Spinal cord (tissue), 10 donors: Measurements from ENCODE around the gene YPEL2. TPM values are rescaled to one million over a fixed set of nuclear protein-coding genes. Genes with fewer than 3 reads are reported as not detected.
A peak's percentile ranks its signal among the peaks of the same experiment; 100 is the strongest.

Experiments
- DNase-seq, 6 donors: peaks; one replicate each; pipeline versions ENCODE4 v3.0.0 to v3.0.0-alpha.2; 2013 to 2015; ENCODE audit warnings: low spot score in 6 of 6, low read depth in 4 of 6
- H3K27ac ChIP-seq: one replicate; pipeline ENCODE4 v1.5.1; 2013; ENCODE audit warnings: low read depth, low read length, control low read depth
- H3K27me3 ChIP-seq: one replicate; pipeline ENCODE4 v1.6.1; 2013; ENCODE audit warnings: low read length; ENCODE audit not compliant: control insufficient read depth, insufficient read depth
- H3K36me3 ChIP-seq: one replicate; pipeline ENCODE4 v1.6.1; 2013; ENCODE audit warnings: low read length; ENCODE audit not compliant: control insufficient read depth, insufficient read depth
- H3K4me1 ChIP-seq: one replicate; pipeline ENCODE4 v1.6.1; 2013; ENCODE audit warnings: low read length; ENCODE audit not compliant: control insufficient read depth, insufficient read depth
- H3K4me3 ChIP-seq: one replicate; pipeline ENCODE4 v1.5.1; 2013; ENCODE audit warnings: low read depth, low read length, control low read depth
- H3K9me3 ChIP-seq: one replicate; pipeline ENCODE4 v1.6.1; 2013; ENCODE audit warnings: low read length; ENCODE audit not compliant: control insufficient read depth, insufficient read depth
- WGBS: methylation state at CpG from one replicate; pipeline ENCODE4 v1.1.5; 2013; ENCODE audit warnings: missing lambda C conversion rate; ENCODE audit not compliant: insufficient coverage; 5-methylcytosine and 5-hydroxymethylcytosine counted together
- polyA plus RNA-seq, 2 donors: library from polyadenylated mRNA; unstranded; fragments of 120-200 nt; gene quantifications; one replicate each; pipeline ENCODE4 v1.2.1, GENCODE V29; 2013; ENCODE audit not compliant: insufficient read length in 2 of 2
- total RNA-seq, 2 donors: library from RNA; depleted of rRNA in 1 of 2; stranded (reverse); fragments of 120-200 nt in 1 of 2; fragments of >200 nt in 1 of 2; gene quantifications; one replicate each; pipeline versions ENCODE4 v1.2.3 to v1.2.4, GENCODE V29; 2013 to 2014
- donor health status: healthy.

YPEL2 gene
- total and polyA plus RNA-seq, 4 donors, result 11.5 to 36.7 (median 13.8) TPM

DNA sequence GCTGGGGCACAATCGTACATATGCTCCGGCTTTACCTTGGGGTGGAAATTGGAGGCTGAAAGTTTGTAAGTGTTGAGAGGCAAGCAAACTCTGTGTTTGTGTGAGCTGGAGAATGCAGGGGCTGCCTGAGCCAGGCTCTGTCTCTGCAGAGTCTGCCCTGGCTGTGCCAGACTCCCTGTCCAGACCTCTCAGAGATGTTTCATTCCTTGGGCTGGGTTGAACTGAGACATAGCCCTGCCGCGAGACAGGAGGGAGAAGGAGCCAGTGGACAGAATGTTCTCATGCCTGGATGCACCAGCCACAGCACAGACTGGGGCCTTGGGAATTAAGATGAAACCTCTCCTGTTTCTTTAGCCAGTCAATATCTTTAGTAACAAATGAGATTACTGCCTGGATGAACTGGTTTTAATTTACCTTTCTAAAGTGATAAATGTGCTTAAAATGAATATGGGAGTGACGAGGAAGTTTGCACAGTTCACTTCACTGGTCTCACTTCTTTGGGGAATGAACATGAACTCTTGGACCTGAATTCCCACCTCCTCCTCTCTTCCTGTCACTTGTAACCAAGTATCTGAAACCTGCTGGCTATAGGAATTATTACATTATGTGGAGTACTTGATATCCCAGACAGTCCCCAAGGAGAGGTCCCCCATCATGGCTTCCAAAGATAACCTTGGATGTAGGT lies 40.1 kb downstream of the YPEL2 start:
- no peak overlapping the region for H3K4me3 ChIP-seq
- H3K36me3 ChIP-seq, result no peaks in the 10 kb centered on the region
- no peak for DNase-seq
- H3K27ac ChIP-seq, result peak overlapping the region; percentile 87
- peaks cover 33% of the 10 kb centered on the region for H3K4me1 ChIP-seq
- no peaks in the 10 kb centered on the region for H3K9me3 ChIP-seq
- 39% methylated on average over 4 of the region's 5 CpGs for WGBS
- H3K27me3 ChIP-seq, result no peaks in the 10 kb centered on the region

- no peak overlapping the region for H3K4me3 ChIP-seq
- H3K9me3 ChIP-seq, result no peaks in the 10 kb centered on the region
- no peaks in the 10 kb centered on the region for H3K36me3 ChIP-seq
- peaks cover 29% of the 10 kb centered on the region for H3K4me1 ChIP-seq
- no peaks in the 10 kb centered on the region for H3K27me3 ChIP-seq
- no peak for DNase-seq
- WGBS, result 17% methylated on average over 1 of the region's 2 CpGs
- peak overlapping the region; percentile 87 for H3K27ac ChIP-seq
Measured at GRCh38 chr17:59372138-59372751, 40.8 kb downstream of the YPEL2 start.

DNA sequence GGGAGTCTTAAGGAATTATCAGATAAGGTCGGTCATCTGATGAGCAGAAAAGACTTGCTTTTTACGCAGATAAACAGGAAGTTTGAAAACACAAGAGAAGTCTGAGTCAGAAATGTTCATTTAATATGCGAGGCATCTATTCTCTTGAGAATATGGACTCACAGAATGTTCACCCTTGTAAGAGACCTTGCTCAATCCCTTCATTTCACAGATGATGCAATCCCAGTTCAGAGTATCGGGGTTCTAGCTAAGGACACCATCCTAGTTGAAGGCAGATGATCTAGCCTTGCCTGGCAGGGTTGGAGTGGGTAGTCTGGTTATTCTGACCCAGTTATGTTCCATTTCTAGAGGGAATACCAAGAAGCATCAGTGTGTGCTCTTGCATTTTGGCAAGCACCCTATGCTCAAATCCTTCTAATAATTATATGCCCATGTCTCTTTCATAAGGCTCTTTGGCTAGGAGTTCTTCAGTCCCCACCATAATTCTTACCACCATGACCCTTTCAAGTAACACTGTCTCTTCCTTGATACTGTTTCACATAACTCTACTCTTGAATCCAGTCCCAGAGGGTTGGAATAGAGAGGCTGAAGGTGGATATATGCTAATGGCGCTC lies 42.5 kb downstream of the YPEL2 start:
- 91% methylated on average over 4 of the region's 5 CpGs for WGBS
- DNase-seq, result no peak
- Histone ChIP-seq H3K27me3 (no peaks in the 10 kb centered on the region), H3K4me3 (no peak overlapping the region), H3K4me1 (peaks cover 41% of the 10 kb centered on the region), H3K27ac (peak overlapping the region; percentile 87), H3K36me3 (no peaks in the 10 kb centered on the region), H3K9me3 (no peaks in the 10 kb centered on the region)

DNA sequence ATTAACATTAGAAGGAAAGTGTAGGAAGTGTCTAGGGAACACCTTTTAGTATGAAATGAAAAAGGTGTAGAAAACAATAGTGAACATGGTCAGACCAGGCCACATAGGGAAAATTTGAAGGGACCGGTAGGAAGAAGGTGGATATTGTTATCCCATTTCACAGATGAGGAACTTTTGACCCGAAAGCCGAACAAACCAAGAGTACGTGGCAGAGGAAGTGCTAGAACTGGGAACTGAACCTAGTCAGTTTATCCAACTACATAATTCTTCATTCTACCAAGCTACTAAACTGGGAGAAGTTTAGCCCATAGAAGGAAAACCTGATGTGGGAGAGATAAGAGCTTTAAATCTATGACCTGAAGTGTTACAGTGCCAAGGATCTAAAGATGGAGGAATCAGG lies 43.2 kb downstream of the YPEL2 start:
- H3K9me3 ChIP-seq, result no peaks in the 10 kb centered on the region
- H3K36me3 ChIP-seq, result no peaks in the 10 kb centered on the region
- H3K4me1 ChIP-seq, result peaks cover 41% of the 10 kb centered on the region
- H3K27ac ChIP-seq, result peak overlapping the region; percentile 10
- H3K4me3 ChIP-seq, result no peak overlapping the region
- DNase-seq, result no peak
- WGBS, result 100% methylated on average over 2 of the region's 4 CpGs
- no peaks in the 10 kb centered on the region for H3K27me3 ChIP-seq

GRCh38 chr17:59375857-59376256 lies 44.4 kb downstream of the YPEL2 start:
- Histone ChIP-seq H3K4me3 (no peak overlapping the region), H3K27ac (no peak overlapping the region), H3K36me3 (no peaks in the 10 kb centered on the region), H3K9me3 (no peaks in the 10 kb centered on the region), H3K27me3 (no peaks in the 10 kb centered on the region), H3K4me1 (peaks cover 37% of the 10 kb centered on the region)
- DNase-seq, result no peak

DNA sequence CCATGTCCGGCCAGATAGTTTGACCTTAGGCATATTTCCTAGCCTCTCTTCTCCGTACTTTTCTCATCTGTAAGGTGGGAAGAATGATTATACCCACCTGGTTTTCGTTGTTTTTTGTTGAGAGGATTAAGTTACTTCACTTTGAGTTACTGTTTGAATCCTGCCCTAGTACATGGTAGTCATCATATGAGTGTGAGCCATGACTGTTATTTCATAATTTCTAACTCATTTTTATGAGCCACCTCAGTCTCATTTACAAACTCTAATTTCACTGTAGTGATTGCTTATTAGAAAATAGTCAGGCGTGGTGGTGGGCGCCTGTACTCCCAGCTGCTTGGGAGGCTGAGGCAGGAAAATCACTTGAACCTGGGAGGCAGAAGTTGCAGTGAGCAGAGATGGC lies 45.1 kb downstream of the YPEL2 start:
- H3K27ac ChIP-seq, result no peak overlapping the region
- DNase-seq, result no peak
- H3K27me3 ChIP-seq, result no peaks in the 10 kb centered on the region
- H3K4me3 ChIP-seq, result no peak overlapping the region
- 92% methylated on average over 2 of the region's 5 CpGs for WGBS
- peaks cover 37% of the 10 kb centered on the region for H3K4me1 ChIP-seq
- H3K36me3 ChIP-seq, result no peaks in the 10 kb centered on the region
- H3K9me3 ChIP-seq, result no peaks in the 10 kb centered on the region

DNA sequence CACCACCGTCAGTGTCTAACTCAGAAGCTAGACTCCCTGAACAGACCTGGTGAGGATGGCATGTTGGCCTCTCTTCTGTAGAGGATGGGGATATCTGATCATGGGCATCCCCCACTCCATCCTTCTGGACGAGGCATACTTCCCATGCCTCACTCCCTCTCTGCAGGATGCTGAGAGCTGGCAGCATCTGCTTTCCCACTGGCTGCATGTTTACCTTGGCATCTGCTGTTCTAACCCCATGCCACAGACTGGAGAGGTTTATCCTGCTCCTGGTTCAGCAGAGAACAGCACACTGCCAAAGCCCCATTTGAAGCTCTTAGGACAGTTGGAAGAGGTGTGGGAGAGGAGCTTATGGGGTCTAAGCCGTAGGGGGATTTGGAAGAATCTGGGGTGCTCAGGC lies 46.0 kb downstream of the YPEL2 start:
- no peaks in the 10 kb centered on the region for H3K27me3 ChIP-seq
- no peaks in the 10 kb centered on the region for H3K9me3 ChIP-seq
- peaks cover 43% of the 10 kb centered on the region for H3K4me1 ChIP-seq
- H3K4me3 ChIP-seq, result no peak overlapping the region
- WGBS, result 63% methylated on average over 2 of the region's 3 CpGs
- DNase-seq, result peak in 1 of 6 donors; percentile 17
- no peak overlapping the region for H3K27ac ChIP-seq
- no peaks in the 10 kb centered on the region for H3K36me3 ChIP-seq

DNA sequence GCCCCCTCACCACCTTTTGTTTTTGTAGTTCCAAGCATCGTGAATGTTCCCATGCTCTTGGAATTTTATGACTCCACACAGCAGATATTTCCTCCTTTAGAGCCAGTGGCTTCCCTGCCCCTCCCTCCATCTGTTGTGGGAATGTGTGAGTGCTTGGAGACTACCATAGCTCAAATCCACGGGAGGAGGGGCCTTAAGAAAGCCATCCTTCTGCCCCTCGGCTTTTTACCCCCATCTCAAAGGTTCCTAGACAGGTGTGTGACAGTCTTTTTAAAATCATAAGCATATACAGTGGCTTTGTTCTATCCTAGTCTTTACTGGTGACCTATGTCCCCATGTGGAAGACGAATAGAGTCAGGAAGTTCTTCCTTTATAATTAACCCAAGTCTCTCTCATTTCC lies 47.2 kb downstream of the YPEL2 start:
- Histone ChIP-seq H3K27me3 (no peaks in the 10 kb centered on the region), H3K4me3 (no peak overlapping the region), H3K4me1 (peaks cover 34% of the 10 kb centered on the region), H3K9me3 (no peaks in the 10 kb centered on the region), H3K36me3 (no peaks in the 10 kb centered on the region), H3K27ac (no peak overlapping the region)
- DNase-seq, result no peak
- WGBS, result no CpG with 5 or more reads among the region's 4 CpGs

GRCh38 chr17:59380474-59380873 lies 49.0 kb downstream of the YPEL2 start:
- Histone ChIP-seq H3K4me1 (peaks cover 34% of the 10 kb centered on the region), H3K27me3 (no peaks in the 10 kb centered on the region), H3K9me3 (no peaks in the 10 kb centered on the region), H3K27ac (no peak overlapping the region), H3K36me3 (no peaks in the 10 kb centered on the region), H3K4me3 (no peak overlapping the region)
- WGBS, result no CpG with 5 or more reads among the region's 3 CpGs
- DNase-seq, result no peak
